Activated naive CD8-positive, alpha-beta T cell treated with anti-CD3 and anti-CD28 coated beads for 36 hours (primary cell): Measurements from ENCODE around the gene UBE2H. TPM values are rescaled to one million over a fixed set of nuclear protein-coding genes. Genes with fewer than 3 reads are reported as not detected.
"Not testable (repeated sequence)": the region's sequence is repeated elsewhere in the genome, so short reads cannot be mapped to it uniquely, and the experiment has no call there.

Source experiments
- DNase-seq: peaks from one replicate; pipeline ENCODE4 v3.0.0; 2021
- H3K27ac Mint-ChIP-seq: one replicate; pipeline ENCODE4 v1.8.0; 2022; ENCODE audit warnings: mild to moderate bottlenecking, moderate library complexity, mixed read lengths
- H3K27me3 Mint-ChIP-seq: one replicate; pipeline ENCODE4 v1.8.0; 2022; ENCODE audit warnings: mild to moderate bottlenecking, mixed read lengths
- H3K36me3 Mint-ChIP-seq: one replicate; pipeline ENCODE4 v1.8.0; 2021; ENCODE audit warnings: mild to moderate bottlenecking, mixed read lengths
- H3K4me1 Mint-ChIP-seq: one replicate; pipeline ENCODE4 v1.8.0; 2021; ENCODE audit warnings: mixed read lengths
- H3K4me3 Mint-ChIP-seq: one replicate; pipeline ENCODE4 v1.8.0; 2022; ENCODE audit warnings: mild to moderate bottlenecking, moderate library complexity, mixed read lengths
- H3K9me3 Mint-ChIP-seq: one replicate; pipeline ENCODE4 v1.8.0; 2022; ENCODE audit warnings: mixed read lengths
- total RNA-seq, 2 experiments: library from RNA; stranded (reverse); gene quantifications; one replicate each; pipeline ENCODE4 v1.2.3, GENCODE V29; 2021

Gene UBE2H
- total RNA-seq, 2 experiments from 2014 or later, result 15.7 to 16.9 TPM

- not testable (repeated sequence) for H3K27ac Mint-ChIP-seq, H3K4me3 Mint-ChIP-seq, H3K9me3 Mint-ChIP-seq, DNase-seq, H3K36me3 Mint-ChIP-seq, H3K27me3 Mint-ChIP-seq, H3K4me1 Mint-ChIP-seq
These were observed 129.6 kb downstream of the UBE2H start for GRCh38 chr7:129823143-129823542.

- Mint-ChIP-seq H3K27me3 (no peaks in the 10 kb centered on the region), H3K9me3 (peaks cover 9% of the 10 kb centered on the region), H3K27ac (no peak overlapping the region), H3K4me1 (peaks cover 8% of the 10 kb centered on the region), H3K4me3 (no peak overlapping the region), H3K36me3 (peaks cover 5% of the 10 kb centered on the region)
- DNase-seq, result no peak
These were observed 131.3 kb downstream of the UBE2H start for GRCh38 chr7:129821476-129821875.

GRCh38 chr7:129816742-129817141 is 136.0 kb downstream of the UBE2H start:
- Mint-ChIP-seq H3K9me3 (peaks cover 9% of the 10 kb centered on the region), H3K36me3 (peaks cover 7% of the 10 kb centered on the region), H3K27me3 (peaks cover 7% of the 10 kb centered on the region), H3K27ac (no peak overlapping the region), H3K4me3 (no peak overlapping the region), H3K4me1 (no peaks in the 10 kb centered on the region)
- no peak for DNase-seq

- H3K27me3 Mint-ChIP-seq, result peaks cover 7% of the 10 kb centered on the region
- no peaks in the 10 kb centered on the region for H3K36me3 Mint-ChIP-seq
- H3K4me1 Mint-ChIP-seq, result no peaks in the 10 kb centered on the region
These were observed 144.9 kb downstream of the UBE2H start for GRCh38 chr7:129807863-129808262.

GRCh38 chr7:129804890-129805719 is 147.7 kb downstream of the UBE2H start:
- no peaks in the 10 kb centered on the region for H3K9me3 Mint-ChIP-seq
- H3K4me3 Mint-ChIP-seq, result no peak overlapping the region
- peaks cover 3% of the 10 kb centered on the region for H3K27me3 Mint-ChIP-seq
- H3K36me3 Mint-ChIP-seq, result no peaks in the 10 kb centered on the region
- no peaks in the 10 kb centered on the region for H3K4me1 Mint-ChIP-seq
- no peak overlapping the region for H3K27ac Mint-ChIP-seq
- DNase-seq, result no peak

More at GRCh38 chr7:129807863-129808262, 144.9 kb downstream of the UBE2H start:
- no peak for DNase-seq
- no peak overlapping the region for H3K4me3 Mint-ChIP-seq
- H3K9me3 Mint-ChIP-seq, result no peaks in the 10 kb centered on the region
- no peak overlapping the region for H3K27ac Mint-ChIP-seq

- Mint-ChIP-seq H3K4me3 (no peak overlapping the region), H3K9me3 (no peaks in the 10 kb centered on the region), H3K36me3 (no peaks in the 10 kb centered on the region), H3K27me3 (peaks cover 3% of the 10 kb centered on the region), H3K27ac (no peak overlapping the region), H3K4me1 (no peaks in the 10 kb centered on the region)
- no peak for DNase-seq
These were observed 148.5 kb downstream of the UBE2H start for GRCh38 chr7:129804111-129804889.

- H3K4me1 Mint-ChIP-seq, result no peaks in the 10 kb centered on the region
- H3K9me3 Mint-ChIP-seq, result no peaks in the 10 kb centered on the region
- peaks cover 3% of the 10 kb centered on the region for H3K27me3 Mint-ChIP-seq
- H3K36me3 Mint-ChIP-seq, result no peaks in the 10 kb centered on the region
- no peak for DNase-seq
- H3K4me3 Mint-ChIP-seq, result no peak overlapping the region
- no peak overlapping the region for H3K27ac Mint-ChIP-seq
These were observed 149.1 kb downstream of the UBE2H start for GRCh38 chr7:129803546-129804081.

GRCh38 chr7:129801882-129802281 is 150.9 kb downstream of the UBE2H start:
- H3K4me3 Mint-ChIP-seq, result no peak overlapping the region
- no peaks in the 10 kb centered on the region for H3K4me1 Mint-ChIP-seq
- H3K36me3 Mint-ChIP-seq, result no peaks in the 10 kb centered on the region
- no peak for DNase-seq
- no peak overlapping the region for H3K27ac Mint-ChIP-seq
- H3K9me3 Mint-ChIP-seq, result no peaks in the 10 kb centered on the region
- H3K27me3 Mint-ChIP-seq, result peaks cover 3% of the 10 kb centered on the region

GRCh38 chr7:129800901-129801300 is 151.9 kb downstream of the UBE2H start:
- Mint-ChIP-seq H3K4me3 (no peak overlapping the region), H3K36me3 (no peaks in the 10 kb centered on the region), H3K27ac (no peak overlapping the region), H3K9me3 (no peaks in the 10 kb centered on the region), H3K4me1 (no peaks in the 10 kb centered on the region), H3K27me3 (peaks cover 6% of the 10 kb centered on the region)
- no peak for DNase-seq

- no peak for DNase-seq
- Mint-ChIP-seq H3K4me1 (no peaks in the 10 kb centered on the region), H3K4me3 (no peak overlapping the region), H3K9me3 (no peaks in the 10 kb centered on the region), H3K27me3 (peaks cover 6% of the 10 kb centered on the region), H3K36me3 (no peaks in the 10 kb centered on the region), H3K27ac (no peak overlapping the region)
These were observed 153.3 kb downstream of the UBE2H start for GRCh38 chr7:129799350-129799955.

- Mint-ChIP-seq H3K4me3 (no peak overlapping the region), H3K27ac (no peak overlapping the region), H3K27me3 (peaks cover 6% of the 10 kb centered on the region), H3K36me3 (no peaks in the 10 kb centered on the region), H3K9me3 (no peaks in the 10 kb centered on the region), H3K4me1 (no peaks in the 10 kb centered on the region)
- no peak for DNase-seq
These were observed 154.0 kb downstream of the UBE2H start for GRCh38 chr7:129798616-129799349.

GRCh38 chr7:129797214-129797789 is 155.5 kb downstream of the UBE2H start:
- Mint-ChIP-seq H3K36me3 (no peaks in the 10 kb centered on the region), H3K27me3 (peaks cover 6% of the 10 kb centered on the region), H3K4me3 (no peak overlapping the region), H3K4me1 (no peaks in the 10 kb centered on the region), H3K9me3 (no peaks in the 10 kb centered on the region), H3K27ac (no peak overlapping the region)
- DNase-seq, result no peak

- Mint-ChIP-seq H3K36me3 (no peaks in the 10 kb centered on the region), H3K27ac (no peak overlapping the region), H3K9me3 (no peaks in the 10 kb centered on the region), H3K4me3 (no peak overlapping the region), H3K27me3 (peaks cover 8% of the 10 kb centered on the region), H3K4me1 (no peaks in the 10 kb centered on the region)
- DNase-seq, result no peak
These were observed 156.5 kb downstream of the UBE2H start for GRCh38 chr7:129796186-129796775.

- peaks cover 13% of the 10 kb centered on the region for H3K27me3 Mint-ChIP-seq
- H3K9me3 Mint-ChIP-seq, H3K4me3 Mint-ChIP-seq, DNase-seq, H3K27ac Mint-ChIP-seq, H3K36me3 Mint-ChIP-seq, H3K4me1 Mint-ChIP-seq: not testable (repeated sequence)
These were observed 158.3 kb downstream of the UBE2H start for GRCh38 chr7:129794461-129794860.
